ENCODE results near the gene PDE11A. TPM values are rescaled to one million over a fixed set of nuclear protein-coding genes. Genes with fewer than 3 reads are reported as not detected.

The PDE11A gene
- total RNA-seq, 8 experiments from 2014 or later: 0.31 to 6.9 (median 3.9) TPM

DNA sequence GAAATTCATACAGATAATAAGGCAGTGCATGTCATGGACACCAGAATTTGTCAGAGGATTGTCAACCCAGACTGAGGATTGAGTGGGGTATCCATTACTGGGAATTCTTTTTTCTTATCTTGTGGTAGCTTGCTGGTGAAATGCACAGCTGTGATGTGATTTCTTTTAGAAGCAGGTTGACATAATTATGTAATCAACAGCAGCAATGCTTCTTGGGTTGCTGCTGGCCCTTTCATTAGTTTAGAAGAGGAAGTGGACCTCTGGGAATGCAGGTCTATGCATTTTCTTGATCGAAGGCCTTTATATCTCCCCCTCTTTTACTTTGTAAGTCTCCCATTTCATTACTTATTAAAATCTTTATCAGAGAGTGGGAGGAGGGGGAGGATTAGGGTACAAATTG, 360.1 kb downstream of the PDE11A start:
- H3K4me1 ChIP-seq (replicated peaks in 1 of 2): peaks cover 57 to 77% of the 10 kb centered on the region in 2 donors
- H3K27ac ChIP-seq: peak overlapping the region; percentile 68 to 80
- H3K4me3 ChIP-seq: no peak overlapping the region
- in situ Hi-C loops (cut with MboI; ENCODE audit: low pct_unique_long_range_greater_than_20kb in 2 of 9, low sequenced_read_pairs in 9 of 9, unreplicated experiment in 9 of 9): loop anchor here in 2 of 9 experiments (25.0 kb wide), 3 partner anchors 100 to 375 kb away; a partner anchor contains a TSS
- 0 to 80% (median 29%) methylated on average over 1 of the region's 1 CpG; no CpG with 5 or more reads in 5 of the 10 experiments for WGBS, 10 experiments
- peak in 5 of 8 experiments; percentile 27 to 64 (median 38) for ATAC-seq (replicated peaks in 6 of 8)

DNA sequence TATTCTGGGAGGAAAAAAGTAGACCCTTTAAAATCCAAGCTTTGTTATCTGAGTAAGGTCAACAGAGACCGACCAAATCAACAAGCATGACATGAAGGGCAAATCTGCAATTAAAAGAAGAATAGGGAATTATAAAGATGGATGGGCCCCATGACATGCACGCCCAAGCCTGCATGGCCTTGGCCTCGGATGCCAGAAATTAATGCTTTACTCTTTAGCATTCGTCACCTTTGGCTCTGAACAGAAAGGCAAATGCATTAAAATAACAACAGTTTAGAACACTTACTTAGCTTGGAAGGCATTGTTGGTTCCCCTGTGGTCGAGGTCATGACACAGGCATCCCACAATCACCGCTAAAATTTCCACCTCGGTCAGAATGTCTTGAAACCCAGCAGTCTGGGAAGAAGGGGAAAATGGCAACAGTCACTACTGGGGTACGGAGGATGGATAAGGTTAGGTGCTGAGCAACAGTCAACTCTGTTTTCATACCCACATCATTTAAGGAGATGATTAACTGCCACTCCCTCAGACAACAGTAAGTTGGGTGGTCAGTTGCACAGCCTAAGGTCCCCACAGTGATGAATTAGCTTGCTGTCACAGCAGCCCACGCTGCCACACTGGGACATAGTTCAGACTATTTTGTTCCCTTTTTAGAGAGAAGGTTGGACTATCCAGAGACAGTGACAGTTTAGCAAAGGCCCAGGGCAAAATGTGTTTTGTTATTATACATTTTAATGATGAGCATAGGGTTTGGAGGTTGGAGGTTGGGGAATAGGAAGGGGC, 360.9 kb downstream of the PDE11A start:
- Histone ChIP-seq H3K27ac (peak overlapping the region; percentile 28 to 80), H3K4me3 (no peak overlapping the region), H3K4me1 (replicated peaks in 1 of 2) (peaks cover 51 to 77% of the 10 kb centered on the region in 2 donors)
- in situ Hi-C loops (cut with MboI; ENCODE audit: low pct_unique_long_range_greater_than_20kb in 2 of 9, low sequenced_read_pairs in 9 of 9, unreplicated experiment in 9 of 9): loop anchor here in 2 of 9 experiments (25.0 kb wide), 3 partner anchors 99 to 374 kb away; a partner anchor contains a TSS
- ATAC-seq (replicated peaks in 6 of 8): peak in 5 of 8 experiments; percentile 32 to 73 (median 62)
- WGBS, 10 experiments: 0 to 50% (median 8%) methylated on average over 1 to 4 of the region's 9 CpGs; no CpG with 5 or more reads in 2 of the 10 experiments

DNA sequence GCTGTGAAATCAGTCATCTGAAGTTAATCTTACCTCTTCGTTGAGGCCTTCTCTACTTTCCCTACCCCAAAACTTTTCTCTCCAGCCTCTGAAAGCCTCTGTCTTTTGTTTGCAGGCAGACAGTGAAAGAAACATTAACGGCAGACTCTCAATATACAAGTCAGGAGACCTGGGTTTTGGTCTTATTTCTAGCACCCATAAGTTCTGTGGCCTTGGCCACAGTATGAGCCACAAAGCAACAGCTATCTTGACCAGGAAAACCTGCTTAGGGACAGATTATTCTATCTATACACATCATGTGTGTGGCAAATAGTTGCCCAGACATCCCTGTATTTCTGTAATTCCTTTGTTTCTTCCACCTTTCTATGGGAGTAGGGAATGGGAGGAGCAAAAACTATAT, 361.7 kb downstream of the PDE11A start:
- 8 to 72% (median 29%) methylated on average over 1 to 2 of the region's 2 CpGs; no CpG with 5 or more reads in 2 of the 10 experiments for WGBS, 10 experiments
- in situ Hi-C loops (cut with MboI; ENCODE audit: low pct_unique_long_range_greater_than_20kb in 2 of 9, low sequenced_read_pairs in 9 of 9, unreplicated experiment in 9 of 9): loop anchor here in 2 of 9 experiments (25.0 kb wide), 3 partner anchors 99 to 374 kb away; a partner anchor contains a TSS
- ATAC-seq (replicated peaks in 6 of 8): no peak
- Histone ChIP-seq H3K4me3 (no peak overlapping the region), H3K4me1 (replicated peaks in 1 of 2) (peaks cover 53 to 83% of the 10 kb centered on the region in 2 donors), H3K27ac (peak overlapping the region; percentile 28 to 80)

DNA sequence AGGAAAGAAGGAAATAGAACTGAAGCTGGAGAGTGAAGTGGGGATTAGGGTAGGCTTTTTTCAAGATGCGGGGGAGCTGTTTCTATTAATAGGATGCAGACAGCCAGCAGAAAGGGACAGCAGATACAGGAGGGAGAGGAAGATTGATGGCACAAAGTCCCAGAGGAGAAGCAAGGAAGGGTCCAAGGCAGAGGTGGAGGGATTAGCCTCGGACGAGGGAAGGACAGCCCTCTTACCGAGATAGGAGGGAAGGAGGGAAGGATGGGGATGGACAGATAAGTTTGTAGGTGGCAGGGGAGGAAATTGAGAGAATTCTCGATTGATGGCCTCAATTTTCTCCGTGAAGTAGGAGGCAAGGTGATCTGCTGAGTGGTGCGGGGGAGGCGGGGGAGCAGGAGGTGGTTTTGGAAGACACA, 362.6 kb downstream of the PDE11A start:
- in situ Hi-C loops (cut with MboI; ENCODE audit: low pct_unique_long_range_greater_than_20kb in 2 of 9, low sequenced_read_pairs in 9 of 9, unreplicated experiment in 9 of 9): loop anchor here in 2 of 9 experiments (25.0 kb wide), 3 partner anchors 98 to 373 kb away; a partner anchor contains a TSS
- Histone ChIP-seq H3K27ac (peak overlapping the region; percentile 57 to 80), H3K4me3 (no peak overlapping the region), H3K4me1 (replicated peaks in 1 of 2) (peaks cover 57 to 88% of the 10 kb centered on the region in 2 donors)
- ATAC-seq (replicated peaks in 6 of 8): peak in 3 of 8 experiments; percentile 53 to 58 (median 56)
- 19 to 100% (median 63%) methylated on average over 1 to 8 of the region's 8 CpGs for WGBS, 10 experiments

DNA sequence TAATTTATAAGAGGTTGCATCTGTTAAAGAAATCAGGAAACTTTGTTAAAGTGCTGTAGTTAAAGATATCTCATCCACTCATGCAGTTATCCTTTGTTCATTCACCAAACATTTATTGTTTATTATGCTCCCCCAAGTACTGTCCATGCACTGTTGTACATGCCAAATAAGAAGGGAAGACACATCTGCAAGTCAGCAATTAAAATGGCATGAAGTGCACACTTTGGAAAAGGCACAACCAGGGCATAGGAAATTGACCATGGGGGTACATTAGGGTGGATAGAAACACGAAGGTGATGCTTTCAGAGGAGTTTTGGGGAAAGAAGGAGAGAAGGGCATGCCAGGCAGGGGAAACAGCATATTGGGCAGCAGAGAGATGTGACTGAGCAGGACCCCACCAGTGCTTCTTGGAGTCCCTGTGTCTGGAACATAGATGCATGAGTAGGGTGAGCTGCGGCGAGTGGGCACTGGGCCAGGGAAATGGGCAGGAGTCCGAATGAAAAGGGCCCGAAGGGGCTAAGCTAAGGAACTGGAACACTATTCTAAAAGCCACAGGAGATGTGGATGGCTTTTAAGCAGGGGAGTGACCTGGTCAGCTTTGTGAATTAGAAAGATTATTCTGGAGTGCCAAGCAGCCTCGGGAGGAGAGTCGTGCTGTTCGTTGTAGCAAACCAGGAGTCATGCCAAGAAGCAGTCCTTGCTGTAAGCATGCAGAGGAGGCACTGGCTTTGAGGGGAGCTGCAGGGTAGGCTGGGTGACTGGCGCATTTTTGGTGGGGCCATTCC, 363.7 kb downstream of the PDE11A start:
- Histone ChIP-seq H3K4me1 (replicated peaks in 1 of 2) (peaks cover 53 to 88% of the 10 kb centered on the region in 2 donors), H3K27ac (peak overlapping the region; percentile 57 to 80), H3K4me3 (no peak overlapping the region)
- in situ Hi-C loops (cut with MboI; ENCODE audit: low pct_unique_long_range_greater_than_20kb in 2 of 9, low sequenced_read_pairs in 9 of 9, unreplicated experiment in 9 of 9): loop anchor here in 2 of 9 experiments (25.0 kb wide), 3 partner anchors 97 to 372 kb away; a partner anchor contains a TSS
- 20 to 100% (median 84%) methylated on average over 1 to 9 of the region's 9 CpGs; no CpG with 5 or more reads in 1 of the 10 experiments for WGBS, 10 experiments
- peak in 3 of 8 experiments; percentile 47 to 77 (median 53) for ATAC-seq (replicated peaks in 6 of 8)

DNA sequence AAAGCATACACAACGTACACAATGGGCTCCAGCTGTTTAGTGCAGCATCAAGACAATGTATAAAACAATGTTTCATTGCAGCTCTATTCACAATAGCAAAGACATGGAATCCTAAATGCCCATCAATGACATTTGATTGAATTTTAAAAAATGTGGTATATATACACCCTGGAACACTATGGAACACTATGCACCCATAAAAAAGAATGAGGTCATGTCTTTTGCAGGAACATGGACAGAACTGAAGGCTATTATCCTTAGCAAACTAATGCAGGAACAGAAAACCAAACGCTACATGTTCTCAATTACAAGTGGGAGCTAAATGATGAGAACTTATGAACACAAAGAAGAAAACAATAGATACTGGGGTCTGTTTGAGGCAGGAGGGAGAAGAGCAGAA, 364.5 kb downstream of the PDE11A start:
- WGBS, 10 experiments: 56 to 100% (median 91%) methylated on average over 1 to 2 of the region's 2 CpGs
- no peak overlapping the region for H3K4me3 ChIP-seq
- in situ Hi-C loops (cut with MboI; ENCODE audit: low pct_unique_long_range_greater_than_20kb in 2 of 9, low sequenced_read_pairs in 9 of 9, unreplicated experiment in 9 of 9): loop anchor here in 2 of 9 experiments (25.0 kb wide), 3 partner anchors 96 to 371 kb away; a partner anchor contains a TSS
- H3K4me1 ChIP-seq (replicated peaks in 1 of 2): peaks cover 49 to 82% of the 10 kb centered on the region in 2 donors
- no peak for ATAC-seq (replicated peaks in 6 of 8)
- H3K27ac ChIP-seq: no peak overlapping the region

DNA sequence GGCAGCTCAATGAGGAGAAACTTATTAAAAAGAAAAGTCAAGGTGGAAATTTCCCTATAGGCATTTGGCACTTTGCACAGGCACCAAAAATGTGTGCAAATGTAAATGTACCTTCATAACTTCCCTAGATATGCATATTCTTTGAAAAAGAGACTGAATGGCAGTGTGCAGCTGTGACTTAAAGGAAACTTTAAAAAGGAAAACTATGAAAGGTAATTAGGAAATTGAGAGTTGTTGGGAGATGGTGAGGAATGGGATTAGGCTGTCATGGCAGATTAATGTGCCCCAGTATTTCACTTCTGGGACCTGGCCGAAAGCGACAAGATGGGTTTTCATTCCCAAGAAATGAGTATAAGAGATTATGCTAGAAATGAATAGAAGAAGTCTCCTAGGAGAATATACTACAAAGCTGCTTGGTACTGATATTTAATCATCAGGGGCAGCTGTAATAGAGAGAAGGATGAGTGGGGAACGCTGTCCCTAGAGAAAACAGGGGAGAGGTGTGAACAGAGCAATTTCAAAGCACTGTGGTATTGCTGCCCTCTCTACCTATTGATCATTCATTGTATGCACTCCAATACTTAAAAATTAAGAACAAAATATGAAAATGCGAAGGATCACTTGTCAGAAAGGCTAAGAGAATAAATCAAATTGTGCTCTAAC, 366.9 kb downstream of the PDE11A start:
- 20 to 77% (median 50%) methylated on average over 2 to 4 of the region's 4 CpGs for WGBS, 10 experiments
- Histone ChIP-seq H3K4me1 (replicated peaks in 1 of 2) (peaks cover 25 to 57% of the 10 kb centered on the region in 2 donors), H3K4me3 (no peak overlapping the region), H3K27ac (no peak overlapping the region)
- in situ Hi-C loops (cut with MboI; ENCODE audit: low pct_unique_long_range_greater_than_20kb in 2 of 9, low sequenced_read_pairs in 9 of 9, unreplicated experiment in 9 of 9): loop anchor here in 2 of 9 experiments (25.0 kb wide), 3 partner anchors 93 to 368 kb away; a partner anchor contains a TSS
- peak in 6 of 8 experiments; percentile 49 to 94 (median 76) for ATAC-seq (replicated peaks in 6 of 8)

DNA sequence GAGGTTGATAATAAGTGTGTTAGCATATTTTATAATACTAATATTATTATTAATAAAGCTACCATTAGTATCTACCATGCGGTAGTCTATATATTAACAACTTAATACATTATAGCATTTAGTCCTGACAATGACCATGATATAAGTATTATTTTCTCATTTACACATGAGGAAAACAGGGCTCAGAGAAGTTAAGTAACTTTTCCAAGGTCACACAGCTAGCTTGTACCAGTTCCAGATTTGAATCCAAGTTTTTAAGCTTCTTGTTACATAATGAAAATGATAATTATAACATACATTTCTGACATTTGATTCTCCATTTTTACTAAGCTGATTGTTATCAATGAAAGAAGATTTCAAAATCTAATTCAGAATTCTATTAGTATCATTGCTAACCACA, 369.4 kb downstream of the PDE11A start:
- 86 to 100% (median 100%) methylated on average over 1 of the region's 1 CpG; no CpG with 5 or more reads in 1 of the 10 experiments for WGBS, 10 experiments
- H3K4me1 ChIP-seq (replicated peaks in 1 of 2): peaks cover 8 to 40% of the 10 kb centered on the region in 2 donors
- ATAC-seq (replicated peaks in 6 of 8): no peak
- in situ Hi-C loops (cut with MboI; ENCODE audit: low pct_unique_long_range_greater_than_20kb in 2 of 9, low sequenced_read_pairs in 9 of 9, unreplicated experiment in 9 of 9): loop anchor here in 2 of 9 experiments (25.0 kb wide), 3 partner anchors 91 to 366 kb away; a partner anchor contains a TSS
- no peak overlapping the region for H3K4me3 ChIP-seq
- no peak overlapping the region for H3K27ac ChIP-seq

DNA sequence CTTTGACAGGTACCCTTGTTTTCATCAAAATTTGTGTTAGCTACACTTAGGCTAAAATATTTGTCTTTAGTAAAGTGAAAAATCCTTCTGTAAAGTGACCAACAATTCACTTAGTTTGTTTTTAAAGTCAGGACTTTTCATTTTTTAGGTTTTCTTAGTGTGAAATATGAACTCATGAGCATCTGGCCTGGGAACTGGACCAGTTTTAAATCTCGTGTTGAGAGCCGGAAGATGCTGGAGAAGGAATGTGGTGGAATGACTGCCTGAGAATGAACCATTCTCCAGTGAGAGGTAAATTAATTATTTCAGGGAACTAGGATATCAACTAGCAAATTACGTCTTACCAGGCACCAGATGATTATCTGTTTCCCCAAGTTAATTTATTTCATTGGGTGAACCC, 374.3 kb downstream of the PDE11A start:
- no peak for ATAC-seq (replicated peaks in 6 of 8)
- Histone ChIP-seq H3K4me1 (replicated peaks in 1 of 2) (peaks cover 5 to 10% of the 10 kb centered on the region in 2 donors), H3K4me3 (no peak overlapping the region), H3K27ac (no peak overlapping the region)
- in situ Hi-C loops (cut with MboI; ENCODE audit: low pct_unique_long_range_greater_than_20kb in 2 of 9, low sequenced_read_pairs in 9 of 9, unreplicated experiment in 9 of 9): no loop called here
- WGBS, 10 experiments: 0 to 100% (median 76%) methylated on average over 1 to 3 of the region's 3 CpGs; no CpG with 5 or more reads in 2 of the 10 experiments

DNA sequence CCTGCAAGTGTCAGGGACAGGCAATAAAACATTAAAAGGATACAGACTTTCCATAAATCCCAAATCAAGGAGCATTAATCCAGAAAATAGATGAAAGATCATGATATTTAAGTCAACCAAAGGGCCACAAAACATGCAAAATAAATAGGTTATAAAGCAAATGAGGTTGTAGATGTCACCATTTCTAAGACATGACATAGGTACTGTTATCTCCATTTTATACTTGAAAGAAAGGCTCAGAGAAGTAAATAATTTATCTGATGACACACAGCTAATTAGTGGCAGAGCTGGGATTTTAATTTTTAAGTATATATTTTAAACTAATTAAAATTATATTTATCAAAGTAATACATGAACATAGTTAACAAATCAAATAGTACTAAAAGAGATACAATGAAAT, 378.2 kb downstream of the PDE11A start:
- ATAC-seq (replicated peaks in 6 of 8): no peak
- Histone ChIP-seq H3K27ac (no peak overlapping the region), H3K4me3 (no peak overlapping the region), H3K4me1 (replicated peaks in 1 of 2) (peaks cover 5 to 10% of the 10 kb centered on the region in 2 donors)
- in situ Hi-C loops (cut with MboI; ENCODE audit: low pct_unique_long_range_greater_than_20kb in 2 of 9, low sequenced_read_pairs in 9 of 9, unreplicated experiment in 9 of 9): no loop called here

DNA sequence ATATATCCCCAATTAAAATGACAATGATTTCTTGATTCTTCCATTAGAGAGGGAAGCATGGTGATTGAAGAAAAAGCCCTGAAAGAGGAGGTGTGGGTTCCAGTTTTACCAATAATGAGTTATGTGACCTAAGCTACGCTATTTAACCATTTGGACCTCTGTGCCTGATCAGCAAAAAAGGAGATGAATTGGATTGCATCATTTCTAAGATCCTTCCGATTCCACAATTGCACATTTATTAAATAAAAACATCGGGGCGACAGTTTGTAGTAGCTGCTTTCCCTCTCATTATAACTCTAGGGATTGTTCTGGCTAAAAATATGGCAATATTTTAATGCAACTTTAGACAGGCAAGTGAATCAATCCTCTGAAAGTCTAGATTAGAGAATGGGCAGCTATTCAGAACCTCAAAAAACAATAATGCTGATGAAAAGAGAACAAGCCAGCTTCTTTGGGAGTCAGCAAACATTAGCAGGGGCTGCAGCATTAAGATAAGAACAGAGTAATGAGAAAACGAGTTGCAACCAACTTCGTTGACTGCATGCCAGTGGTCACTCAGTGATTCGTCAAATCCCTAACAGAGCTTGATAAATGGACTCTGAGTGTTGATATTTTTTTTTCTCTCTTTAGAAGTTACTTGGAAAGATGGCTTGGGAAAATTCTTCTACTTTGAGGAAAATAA, 378.8 kb downstream of the PDE11A start:
- no peak overlapping the region for H3K4me3 ChIP-seq
- H3K27ac ChIP-seq: no peak overlapping the region
- H3K4me1 ChIP-seq (replicated peaks in 1 of 2): peaks cover 5 to 9% of the 10 kb centered on the region in 2 donors
- in situ Hi-C loops (cut with MboI; ENCODE audit: low pct_unique_long_range_greater_than_20kb in 2 of 9, low sequenced_read_pairs in 9 of 9, unreplicated experiment in 9 of 9): no loop called here
- no peak for ATAC-seq (replicated peaks in 6 of 8)
- 11 to 87% (median 72%) methylated on average over 2 to 7 of the region's 7 CpGs; no CpG with 5 or more reads in 1 of the 10 experiments for WGBS, 10 experiments

Data from motor neuron (in vitro differentiated cells).